Transverse colon (tissue), 4 donors: Measurements from ENCODE around the gene MRRF. TPM values are rescaled to one million over a fixed set of nuclear protein-coding genes. Genes with fewer than 3 reads are reported as not detected.

ENCODE experiments used
- DNase-seq: peaks from one replicate; pipeline ENCODE4 v3.0.0-alpha.2; 2019
- H3K27ac ChIP-seq, 4 donors: fragments of 200-600 bp; sonication (generic); 2 replicates each; pipeline ENCODE4 v1.5.1; 2016 to 2018; ENCODE audit warnings: inconsistent platforms in 4 of 4
- H3K27me3 ChIP-seq: fragments of 200-600 bp; sonication (generic); 2 replicates; pipeline ENCODE4 v1.5.1; 2017; ENCODE audit warnings: inconsistent platforms
- H3K36me3 ChIP-seq, 4 donors: fragments of 200-600 bp; sonication (generic); 2 replicates each; pipeline ENCODE4 v1.5.1; 2017 to 2019; ENCODE audit warnings: inconsistent platforms in 4 of 4
- H3K4me1 ChIP-seq, 4 donors: fragments of 200-600 bp; sonication (generic); 2 replicates each; pipeline ENCODE4 v1.5.1; 2017 to 2020; ENCODE audit warnings: inconsistent platforms in 4 of 4
- H3K4me3 ChIP-seq, 4 donors: fragments of 200-600 bp; sonication (generic); 1 replicate in 1 of 4; 2 replicates in 3 of 4; pipeline versions ENCODE4 v1.5.1 to v1.6.1; 2017 to 2019; ENCODE audit warnings: inconsistent platforms in 4 of 4
- H3K9me3 ChIP-seq, 2 donors: fragments of 200-600 bp; sonication (generic); 2 replicates each; pipeline ENCODE4 v1.5.1; 2017 to 2019; ENCODE audit warnings: inconsistent platforms in 2 of 2
- CTCF ChIP-seq, 5 experiments: fragments of 200-600 bp in 3 of 5; fragments of 450-650 bp in 2 of 5; sonication (generic) in 3 of 5; IDR thresholded peaks; 1 replicate in 2 of 5; 2 replicates in 3 of 5; pipeline ENCODE4 v1.5.1; 2016 to 2017; ENCODE audit warnings: antibody characterized with exemption in 5 of 5, inconsistent platforms in 3 of 5, mild to moderate bottlenecking in 2 of 5, moderate library complexity in 1 of 5
- EP300 ChIP-seq: sonication (generic); formaldehyde crosslinking; IDR thresholded peaks from one replicate; pipeline ENCODE4 v1.6.1; 2017; ENCODE audit warnings: antibody characterized with exemption, low read depth
- POLR2A ChIP-seq: fragments of 450-650 bp; IDR thresholded peaks from one replicate; pipeline ENCODE4 v1.6.1; 2016; ENCODE audit warnings: antibody characterized with exemption, mild to moderate bottlenecking, moderate library complexity
- POLR2AphosphoS5 ChIP-seq, 3 donors: sonication (generic); formaldehyde crosslinking; IDR thresholded peaks; one replicate each; pipeline ENCODE4 v1.6.1; 2016; ENCODE audit warnings: antibody characterized with exemption in 3 of 3
- WGBS, 2 donors: methylation state at CpG; one replicate each; pipeline ENCODE4 v1.1.5; 2018; ENCODE audit warnings: low coverage in 1 of 2; 5-methylcytosine and 5-hydroxymethylcytosine counted together
- in situ Hi-C, 4 donors: fragments of 200-750 bp; cut with MboI; loops; one replicate each; pipeline versions ENCODE4 v1.15.0 to v1.15.1; 2017; ENCODE audit warnings: low sequenced_read_pairs in 3 of 4, low pct_ligation_motif_present in 1 of 4, low pct_unique_long_range_greater_than_20kb in 1 of 4
- intact Hi-C: fragments of 100-400 bp; cut with DNase I; formaldehyde crosslinking; loops from one replicate; pipeline ENCODE4 v1.15.1; 2023; ENCODE audit warnings: low total_unique reads
- total RNA-seq, 4 donors: library from RNA; depleted of rRNA; stranded (reverse); fragments of >200 nt; gene quantifications; one replicate each; pipeline ENCODE4 v1.1.0, GENCODE V29; 2016

The MRRF gene
- total RNA-seq, 4 donors from 2014 or later: 46.0 to 142 (median 53.6) TPM

GRCh38 chr9:122244349-122244748 is 20.3 kb upstream of the MRRF start:
- no peak for DNase-seq
- Histone ChIP-seq H3K4me3 (no peak overlapping the region), H3K27ac (no peak overlapping the region), H3K9me3 (no peaks in the 10 kb centered on the region), H3K4me1 (no peaks in the 10 kb centered on the region), H3K27me3 (no peaks in the 10 kb centered on the region), H3K36me3 (peaks cover 0 to 75% (median 33%) of the 10 kb centered on the region in 4 donors)
- in situ Hi-C loops: no loop called here
- TF ChIP-seq EP300 (no peak), CTCF (IDR thresholded peaks at IDR 0.05) (no peak), POLR2AphosphoS5 (IDR thresholded peaks at IDR 0.05) (no peak), POLR2A (no peak)
- intact Hi-C loops: no loop called here
- WGBS, 2 donors: 71 to 79% methylated on average over 3 of the region's 3 CpGs

- intact Hi-C loops: no loop called here
- H3K9me3 ChIP-seq: no peaks in the 10 kb centered on the region
- no peak overlapping the region for H3K4me3 ChIP-seq
- peaks cover 0 to 67% (median 33%) of the 10 kb centered on the region in 4 donors for H3K36me3 ChIP-seq
- no peak for DNase-seq
- in situ Hi-C loops: no loop called here
- TF ChIP-seq CTCF (IDR thresholded peaks at IDR 0.05) (no peak), EP300 (no peak)
- no peaks in the 10 kb centered on the region for H3K4me1 ChIP-seq
- 83 to 91% methylated on average over 3 of the region's 3 CpGs for WGBS, 2 donors
- no peaks in the 10 kb centered on the region for H3K27me3 ChIP-seq
- no peak overlapping the region for H3K27ac ChIP-seq
These were observed 18.0 kb upstream of the MRRF start for GRCh38 chr9:122246666-122247065.

- Histone ChIP-seq H3K27ac (no peak overlapping the region), H3K4me1 (no peaks in the 10 kb centered on the region), H3K36me3 (peaks cover 0 to 56% (median 28%) of the 10 kb centered on the region in 4 donors), H3K4me3 (no peak overlapping the region), H3K9me3 (no peaks in the 10 kb centered on the region), H3K27me3 (no peaks in the 10 kb centered on the region)
- TF ChIP-seq POLR2A: no peak
- no peak for TF ChIP-seq POLR2AphosphoS5 (IDR thresholded peaks at IDR 0.05)
- in situ Hi-C loops (no loop called here), intact Hi-C loops (no loop called here)
- WGBS, 2 donors: 89 to 94% methylated on average over 3 to 5 of the region's 5 CpGs
- no peak for DNase-seq
These were observed 16.2 kb upstream of the MRRF start for GRCh38 chr9:122248448-122248865.

GRCh38 chr9:122251351-122251750 is 13.3 kb upstream of the MRRF start:
- no peaks in the 10 kb centered on the region for H3K9me3 ChIP-seq
- intact Hi-C loops: no loop called here
- no peak overlapping the region for H3K27ac ChIP-seq
- 88 to 100% methylated on average over 2 of the region's 2 CpGs for WGBS, 2 donors
- no peaks in the 10 kb centered on the region for H3K27me3 ChIP-seq
- in situ Hi-C loops: no loop called here
- H3K4me3 ChIP-seq: no peak overlapping the region
- DNase-seq: no peak
- no peak for TF ChIP-seq POLR2A
- no peak for TF ChIP-seq POLR2AphosphoS5 (IDR thresholded peaks at IDR 0.05)
- no peak for TF ChIP-seq EP300
- TF ChIP-seq CTCF (IDR thresholded peaks at IDR 0.05): no peak
- no peaks in the 10 kb centered on the region for H3K4me1 ChIP-seq
- H3K36me3 ChIP-seq: peaks cover 0 to 28% (median 13%) of the 10 kb centered on the region in 4 donors

- Histone ChIP-seq H3K36me3 (peaks cover 0 to 21% (median 8%) of the 10 kb centered on the region in 4 donors), H3K4me3 (no peak overlapping the region), H3K4me1 (no peaks in the 10 kb centered on the region), H3K27ac (no peak overlapping the region), H3K27me3 (no peaks in the 10 kb centered on the region), H3K9me3 (no peaks in the 10 kb centered on the region)
- in situ Hi-C loops: no loop called here
- DNase-seq: no peak
- 82 to 100% methylated on average over 1 to 5 of the region's 5 CpGs for WGBS, 2 donors
- intact Hi-C loops: no loop called here
- TF ChIP-seq POLR2A (no peak), EP300 (no peak), POLR2AphosphoS5 (IDR thresholded peaks at IDR 0.05) (no peak), CTCF (IDR thresholded peaks at IDR 0.05) (no peak)
These were observed 11.9 kb upstream of the MRRF start for GRCh38 chr9:122252796-122253195.
